GM19372 (cell line): ENCODE results near the gene RAB14.
"Not testable (repeated sequence)": the region's sequence is repeated elsewhere in the genome, so short reads cannot be mapped to it uniquely, and the experiment has no call there.

ENCODE experiments used
- ATAC-seq: cut with Tn5 transposase; IDR thresholded peaks from one replicate; pipeline ENCODE4 v1.9.1; 2021; ENCODE audit warnings: mild to moderate bottlenecking, low read depth, moderate library complexity; ENCODE audit not compliant: unreplicated experiment

Gene RAB14

GRCh38 chr9:121192959-121193640 lies 8.6 kb downstream of the RAB14 start:
- no peak for ATAC-seq

GRCh38 chr9:121192518-121192917 lies 9.2 kb downstream of the RAB14 start:
- ATAC-seq, result no peak

GRCh38 chr9:121191235-121191634 lies 10.4 kb downstream of the RAB14 start:
- no peak for ATAC-seq

DNA sequence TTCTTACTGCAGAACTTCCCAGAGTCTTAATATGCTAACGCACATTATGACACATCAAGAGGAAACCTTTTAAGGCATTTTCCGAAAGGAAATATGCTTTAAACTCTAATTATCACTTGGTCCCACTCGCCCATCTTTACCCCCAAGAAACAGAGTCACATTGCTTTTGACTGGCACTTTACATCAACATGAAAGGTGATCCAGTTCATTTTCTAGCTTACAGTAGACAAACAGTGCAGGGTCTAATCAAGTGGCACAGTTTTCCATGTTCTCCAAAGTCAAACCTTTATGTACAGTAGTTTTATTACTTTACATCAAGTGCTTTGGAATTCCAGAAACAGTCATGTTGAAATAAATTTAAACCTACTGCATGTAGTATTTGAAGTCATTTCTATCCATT lies 12.0 kb downstream of the RAB14 start:
- no peak for ATAC-seq

- ATAC-seq, result no peak
These were observed 12.7 kb downstream of the RAB14 start for GRCh38 chr9:121189006-121189405.

DNA sequence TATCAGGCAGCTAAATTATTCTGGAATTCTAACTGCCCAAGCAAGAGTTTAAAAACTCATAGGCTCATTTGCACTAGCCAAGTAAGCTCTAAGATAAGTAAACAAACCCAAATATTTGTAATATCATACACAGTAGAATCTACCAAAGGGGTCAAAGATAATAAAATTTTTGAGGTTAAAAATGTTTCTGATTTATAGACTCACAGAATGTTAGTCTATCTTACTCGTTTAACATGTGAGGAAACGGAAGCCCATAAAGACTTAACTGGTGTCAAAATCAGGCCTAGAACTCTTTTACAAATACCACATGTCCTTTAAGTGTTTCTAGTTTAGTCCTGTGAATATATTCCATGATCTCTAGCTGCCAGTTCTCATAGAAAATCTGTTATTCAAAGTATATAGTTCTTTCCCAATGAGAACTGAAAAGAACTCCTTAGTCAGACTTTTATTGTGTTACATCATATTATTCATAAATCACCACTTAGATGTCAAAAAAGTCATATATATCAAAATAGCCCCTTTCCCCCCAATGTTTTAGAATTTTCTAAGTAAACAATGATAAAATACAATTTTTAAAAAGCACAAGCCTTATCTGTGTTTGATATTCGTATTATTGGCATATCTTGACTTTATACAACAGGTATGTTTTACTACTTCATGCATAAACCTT lies 13.9 kb downstream of the RAB14 start:
- no peak for ATAC-seq

- ATAC-seq, result no peak
These were observed 15.8 kb downstream of the RAB14 start for GRCh38 chr9:121185774-121186403.

DNA sequence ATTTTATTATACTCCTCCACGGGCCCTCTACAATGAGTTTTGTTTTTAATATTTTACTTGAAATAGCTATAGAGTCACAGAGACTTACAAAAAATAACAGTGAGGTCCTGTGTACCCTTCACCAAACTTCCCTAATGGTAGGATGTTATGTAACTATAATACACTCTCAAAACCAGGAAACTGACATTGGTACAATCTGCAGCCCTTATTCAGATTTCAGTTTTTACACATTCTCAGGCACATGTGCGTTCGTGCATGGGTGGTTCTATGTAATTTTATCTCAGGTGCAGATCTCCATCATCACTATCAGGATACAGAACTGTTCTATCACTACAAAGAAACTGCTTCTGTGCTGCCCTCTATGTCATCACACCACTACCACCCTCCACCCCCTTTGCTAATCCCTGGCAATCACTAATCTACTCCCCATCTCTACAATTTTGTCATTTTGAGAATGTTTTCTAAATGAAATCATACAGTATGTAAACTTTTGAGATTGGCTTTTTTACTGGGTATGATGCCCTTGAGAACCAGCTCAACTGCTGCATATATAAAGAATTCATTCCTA lies 16.4 kb downstream of the RAB14 start:
- no peak for ATAC-seq

- no peak for ATAC-seq
These were observed 17.2 kb downstream of the RAB14 start for GRCh38 chr9:121184463-121184862.

DNA sequence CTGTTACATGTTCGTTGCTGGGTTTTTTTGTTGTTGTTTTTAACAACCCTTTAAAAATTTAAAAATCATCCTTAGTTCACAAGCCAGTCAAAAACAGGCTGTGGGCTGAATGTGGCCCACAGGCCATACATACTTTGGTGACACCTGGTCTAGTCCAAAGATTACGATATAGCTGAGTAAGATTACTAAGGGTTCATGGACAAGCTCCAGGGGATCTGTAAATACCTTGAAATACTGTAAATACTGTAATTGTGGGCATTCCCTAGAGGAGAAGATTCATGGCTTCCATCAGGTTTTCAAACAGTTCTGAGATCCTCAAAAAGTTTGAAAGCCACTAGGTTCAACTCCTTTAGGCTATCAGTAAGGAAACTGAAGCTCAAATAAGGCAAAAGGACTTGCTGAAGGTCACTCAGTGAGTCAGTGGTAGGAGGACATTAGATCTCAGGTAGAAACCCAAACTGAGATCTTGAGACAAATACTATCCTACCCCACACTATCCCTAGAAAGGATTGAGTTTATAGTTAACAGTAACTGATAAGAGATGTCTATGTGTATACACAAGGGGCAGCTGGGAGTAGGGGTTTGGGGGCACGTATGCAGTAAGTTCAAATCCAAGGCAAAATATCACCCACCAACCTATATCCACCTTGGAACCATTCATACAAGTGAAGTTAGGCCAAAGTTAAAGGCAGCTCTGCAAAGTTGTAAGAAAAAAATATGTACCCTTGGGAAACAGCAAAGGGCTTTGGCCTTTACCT lies 17.8 kb downstream of the RAB14 start:
- no peak for ATAC-seq

- ATAC-seq, result no peak
These were observed 18.7 kb downstream of the RAB14 start for GRCh38 chr9:121182989-121183388.

DNA sequence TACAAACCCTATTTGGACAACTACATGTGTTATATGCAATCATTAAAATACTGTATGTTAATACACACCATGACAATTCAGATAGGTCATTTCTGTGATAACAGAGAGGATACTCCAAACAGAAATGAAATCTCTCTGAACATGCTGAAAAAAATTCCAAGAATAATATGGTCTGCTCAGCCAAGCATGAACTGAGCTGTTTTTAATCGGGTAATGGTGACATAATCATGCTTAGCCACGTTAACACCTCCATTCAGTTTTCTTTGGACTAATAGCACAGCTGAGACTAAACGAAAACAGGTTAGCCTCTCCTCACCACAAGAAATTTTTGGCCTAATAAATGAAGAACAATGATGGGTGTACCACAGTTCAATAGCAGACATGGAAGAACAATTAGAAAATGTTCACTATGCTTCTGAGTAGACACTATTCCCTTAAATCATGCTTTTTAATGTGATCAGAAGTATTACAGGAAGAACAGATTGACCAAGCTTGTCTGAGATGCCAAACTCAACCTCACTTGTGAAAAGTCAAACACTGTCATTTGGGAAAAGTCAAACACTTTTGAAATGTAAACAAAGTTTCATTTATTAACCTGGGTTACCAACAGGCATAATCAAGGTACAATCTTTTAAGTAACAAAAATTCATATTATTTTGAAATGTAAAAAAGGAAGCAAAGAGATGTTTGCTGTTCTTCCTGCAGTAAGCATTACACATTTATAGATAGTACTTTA lies 19.4 kb downstream of the RAB14 start:
- no peak for ATAC-seq

DNA sequence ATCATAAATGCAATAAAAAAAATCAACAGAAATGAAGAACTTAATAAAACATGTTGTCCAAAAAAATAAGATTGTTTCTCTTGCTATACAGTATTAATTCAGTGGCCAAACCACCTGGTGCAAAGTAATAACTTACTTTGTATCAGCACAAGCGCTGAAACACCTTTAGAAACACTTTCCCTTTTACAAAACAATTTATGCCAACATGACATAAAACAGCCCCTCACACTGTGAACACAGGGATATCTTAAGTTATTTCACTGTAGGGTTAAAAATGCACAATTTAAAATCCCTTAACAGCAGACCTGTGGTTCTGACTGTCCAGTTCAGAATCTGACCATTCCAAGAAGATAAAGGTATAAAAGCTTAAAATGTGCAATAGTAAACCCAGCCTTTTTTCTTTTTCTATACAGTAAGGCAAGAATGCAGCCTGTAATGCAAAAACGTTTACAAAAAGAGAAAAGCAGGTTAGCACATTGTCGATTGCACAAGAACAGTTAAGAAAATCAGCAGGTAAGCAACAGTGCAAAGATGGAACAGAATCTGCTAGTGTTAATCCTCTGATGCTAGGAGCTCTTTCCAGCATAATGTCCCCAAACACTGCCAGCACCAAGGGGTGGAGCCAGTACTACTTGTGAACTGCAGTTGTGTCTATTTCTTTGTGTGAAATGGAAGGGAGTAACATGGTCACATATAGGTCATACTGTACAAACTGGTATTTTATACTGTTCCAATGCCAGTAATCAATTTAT lies 21.6 kb downstream of the RAB14 start:
- no peak for ATAC-seq

- not testable (repeated sequence) for ATAC-seq
These were observed 22.3 kb downstream of the RAB14 start for GRCh38 chr9:121179373-121179721.

GRCh38 chr9:121178676-121179372 lies 22.8 kb downstream of the RAB14 start:
- ATAC-seq, result no peak

DNA sequence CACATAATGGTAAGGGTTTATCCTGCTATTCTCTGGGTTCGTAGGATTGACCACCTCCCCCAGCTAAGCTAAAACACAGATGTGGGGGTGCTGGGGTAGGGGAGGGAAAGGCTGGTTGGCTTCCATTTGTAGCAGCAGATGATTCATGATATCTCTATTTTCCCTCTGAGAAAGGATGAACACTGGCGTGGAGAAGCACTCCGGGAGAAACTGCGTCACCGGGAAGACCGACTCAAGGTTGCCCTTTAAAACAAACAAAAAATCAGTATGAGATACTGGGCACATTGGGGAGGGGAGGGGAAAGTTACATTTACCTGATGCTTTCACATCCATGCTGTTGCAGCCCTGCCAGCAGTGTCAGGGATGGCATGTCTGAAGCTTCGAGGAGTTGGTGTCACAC lies 28.2 kb downstream of the RAB14 start:
- no peak for ATAC-seq

DNA sequence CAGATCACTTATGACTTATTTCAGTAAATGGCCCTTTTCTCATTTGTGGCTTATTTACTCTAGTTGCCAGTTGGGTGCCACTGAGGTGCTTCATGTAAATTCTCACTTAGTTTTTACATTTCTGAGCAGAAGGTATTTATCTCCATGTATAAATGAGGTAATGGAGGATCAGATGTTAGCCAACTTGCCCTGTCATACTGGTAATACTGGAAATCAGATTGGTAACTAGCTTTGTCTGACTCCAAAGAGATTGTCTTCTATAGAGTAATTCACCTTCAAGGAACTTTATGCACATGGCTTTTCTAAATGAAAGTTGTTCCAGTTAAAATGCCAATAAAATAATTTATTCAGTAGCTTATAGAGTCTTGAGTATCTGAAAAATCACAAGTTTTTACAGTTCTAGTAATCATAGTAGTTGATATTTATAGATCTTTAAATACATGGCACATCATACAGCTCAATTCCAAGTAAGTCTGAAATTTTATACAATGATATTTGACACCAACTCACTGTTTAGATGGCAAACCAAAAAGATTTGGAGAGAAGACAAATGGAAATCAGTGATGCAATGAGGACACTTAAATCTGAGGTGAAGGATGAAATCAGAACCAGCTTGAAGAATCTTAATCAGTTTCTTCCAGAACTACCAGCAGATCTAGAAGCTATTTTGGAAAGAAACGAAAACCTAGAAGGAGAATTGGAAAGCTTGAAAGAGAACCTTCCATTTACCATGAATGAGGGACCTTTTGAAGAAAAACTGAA lies 28.8 kb downstream of the RAB14 start:
- no peak for ATAC-seq

DNA sequence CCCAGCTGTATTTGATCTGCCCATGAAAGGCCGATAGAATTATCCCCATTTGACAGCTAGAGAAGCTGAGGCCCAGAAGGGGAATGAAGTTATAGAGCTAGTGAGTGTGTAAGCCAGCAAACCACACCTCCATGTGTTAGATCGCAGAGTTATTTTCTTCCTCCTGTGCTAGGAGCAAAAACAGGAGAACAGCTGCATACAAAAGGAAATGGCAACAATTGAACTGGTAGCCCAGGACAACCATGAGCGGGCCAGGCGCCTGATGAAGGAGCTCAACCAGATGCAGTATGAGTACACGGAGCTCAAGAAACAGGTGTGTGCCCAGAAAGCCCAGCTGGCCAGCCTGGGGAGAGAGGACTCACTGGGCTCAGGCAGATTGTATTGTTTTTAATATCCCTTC lies 30.4 kb downstream of the RAB14 start:
- no peak for ATAC-seq
